HK-2 (cell line): ENCODE results near the gene ARL4C.

Experiments
- DNase-seq: peaks from one replicate; pipeline ENCODE4 v3.0.0-alpha.2; 2018; ENCODE audit not compliant: unreplicated experiment

Gene ARL4C

DNA sequence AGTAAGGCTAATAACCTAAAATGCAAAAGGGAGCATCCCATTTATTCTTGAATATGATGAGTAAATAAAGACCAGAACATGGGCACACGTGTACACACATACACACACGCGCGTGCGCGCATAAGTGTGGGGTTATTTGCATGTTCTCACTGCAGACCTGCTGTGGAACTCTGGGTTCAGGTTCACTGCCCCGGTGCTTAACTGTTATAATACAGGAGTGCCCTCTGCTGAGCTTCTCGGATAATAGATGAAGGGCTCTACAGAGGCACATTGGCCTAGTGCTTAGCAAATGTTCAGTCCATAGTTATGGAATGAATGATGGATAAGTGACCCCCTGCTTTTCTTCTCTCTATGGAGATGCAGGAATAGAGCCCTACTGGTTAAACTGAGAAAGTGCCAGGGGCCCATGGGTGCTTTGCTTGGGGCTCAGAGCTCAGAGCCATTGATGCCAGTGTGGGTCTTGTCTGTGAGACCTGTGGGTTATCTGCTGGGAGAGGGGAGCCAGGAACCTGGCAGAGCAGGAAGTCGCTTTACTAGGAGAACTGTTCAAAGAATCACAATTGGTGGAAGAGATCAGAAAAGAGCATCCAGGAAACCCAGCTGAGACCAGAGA lies 3.6 kb upstream of the ARL4C start:
- peak; percentile 48 for DNase-seq

GRCh38 chr2:234497594-234498235 lies 834 bp upstream of the ARL4C start:
- DNase-seq = no peak

- DNase-seq = peak; percentile 56
Observed at GRCh38 chr2:234496055-234496834, 636 bp downstream of the ARL4C start.

DNA sequence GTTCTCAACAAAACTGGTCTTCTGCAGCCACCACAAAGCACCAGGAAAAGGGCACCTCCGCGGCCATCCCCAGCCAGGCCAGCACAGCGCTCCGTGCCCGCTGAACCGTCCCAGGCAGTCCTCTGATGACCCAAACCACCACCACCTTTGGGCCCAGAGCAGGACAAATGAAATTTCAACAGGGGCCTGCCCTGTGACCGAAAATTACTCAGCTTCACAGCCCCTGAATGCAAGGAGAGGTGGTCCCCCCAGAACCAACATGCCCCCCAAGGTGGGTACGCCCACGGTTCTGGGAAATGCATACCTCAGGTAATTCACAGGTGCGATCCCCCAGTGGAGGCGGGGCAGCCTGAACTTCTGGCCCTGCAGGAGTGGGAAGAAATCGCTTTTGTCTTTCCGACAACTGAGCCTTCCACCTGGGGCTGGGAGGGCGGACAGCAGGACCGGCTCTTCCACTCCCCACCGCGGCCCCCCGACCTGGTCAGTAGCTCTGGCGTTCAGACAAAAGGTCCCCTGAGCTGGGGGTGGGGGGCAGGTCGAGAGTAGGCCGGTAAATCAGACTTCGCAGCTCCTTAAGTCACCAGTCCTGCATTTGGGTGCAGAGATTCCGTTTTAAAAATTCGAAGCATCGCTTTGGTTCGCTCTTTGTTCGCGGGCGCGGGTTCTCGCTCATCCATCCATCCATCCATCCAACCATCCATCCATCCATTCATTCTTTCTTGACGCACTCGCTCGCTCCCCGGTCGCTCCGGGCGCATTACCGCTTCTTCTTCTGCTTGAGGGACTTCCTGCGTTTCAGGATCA lies 1.4 kb downstream of the ARL4C start:
- peak; percentile 32 for DNase-seq

DNA sequence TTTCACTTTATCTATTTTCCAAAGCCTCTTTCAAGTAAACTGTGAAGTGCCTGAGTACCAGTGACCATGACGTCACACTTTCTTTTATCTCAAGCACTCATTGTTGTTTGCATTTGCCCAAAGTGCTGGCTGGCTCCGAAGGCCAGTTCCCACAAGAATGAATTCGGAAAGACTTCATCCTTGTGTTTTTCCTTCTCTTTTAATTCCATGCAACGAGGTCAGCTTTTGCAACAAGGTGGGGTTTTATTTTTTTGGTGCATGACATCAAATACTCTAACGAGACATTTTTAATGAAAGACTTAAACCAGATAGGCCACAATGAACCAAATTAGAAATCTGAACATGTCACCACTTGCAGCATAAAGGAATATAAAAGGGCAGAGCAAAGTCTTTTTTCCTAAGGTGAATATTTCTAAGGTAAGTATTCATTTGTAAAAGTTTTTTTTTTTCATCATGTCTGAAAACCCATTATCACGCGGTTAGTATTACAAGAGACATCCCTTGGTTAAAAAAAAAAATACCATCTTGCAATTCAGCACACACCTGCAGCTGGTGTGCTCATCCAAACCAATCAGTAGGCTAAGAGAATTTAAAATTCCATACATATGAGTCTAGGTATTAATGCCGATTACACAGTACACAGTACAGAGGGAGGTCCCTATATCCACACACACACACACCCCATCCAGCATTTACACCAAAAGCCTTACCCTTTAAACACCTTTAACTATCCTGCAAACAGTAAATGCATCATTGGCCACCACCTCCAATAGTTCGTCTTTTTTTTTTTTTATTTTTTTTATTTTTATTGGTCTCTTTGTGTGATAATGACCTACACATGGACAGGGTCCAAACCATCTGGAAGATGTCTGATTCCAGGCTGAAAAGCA lies 2.3 kb downstream of the ARL4C start:
- DNase-seq = no peak

DNA sequence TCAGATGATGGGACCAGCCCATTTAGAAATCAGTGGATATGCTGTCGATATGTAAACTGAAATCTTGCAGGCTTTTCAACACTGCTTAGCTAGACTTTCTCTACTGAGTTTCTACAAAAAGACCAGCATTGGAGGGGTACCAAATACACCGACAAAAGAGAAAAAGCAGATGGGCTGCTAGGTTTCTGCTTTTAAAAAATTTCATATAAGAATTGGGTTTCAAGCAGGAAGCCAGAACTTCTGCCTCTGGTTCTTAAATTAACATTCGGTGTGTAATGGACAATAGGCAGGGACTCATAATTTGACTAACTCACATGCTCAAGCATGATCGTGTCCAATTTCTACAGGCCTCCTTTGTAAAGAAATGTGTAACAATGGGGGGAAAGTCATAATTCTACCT lies 3.1 kb downstream of the ARL4C start:
- no peak for DNase-seq

GRCh38 chr2:234492717-234493485 lies 4.0 kb downstream of the ARL4C start:
- no peak for DNase-seq

GRCh38 chr2:234491897-234492296 lies 5.0 kb downstream of the ARL4C start:
- peak; percentile 18 for DNase-seq

GRCh38 chr2:234491281-234491680 lies 5.6 kb downstream of the ARL4C start:
- DNase-seq = no peak

- no peak for DNase-seq
Observed at GRCh38 chr2:234490271-234491091, 6.4 kb downstream of the ARL4C start.

DNA sequence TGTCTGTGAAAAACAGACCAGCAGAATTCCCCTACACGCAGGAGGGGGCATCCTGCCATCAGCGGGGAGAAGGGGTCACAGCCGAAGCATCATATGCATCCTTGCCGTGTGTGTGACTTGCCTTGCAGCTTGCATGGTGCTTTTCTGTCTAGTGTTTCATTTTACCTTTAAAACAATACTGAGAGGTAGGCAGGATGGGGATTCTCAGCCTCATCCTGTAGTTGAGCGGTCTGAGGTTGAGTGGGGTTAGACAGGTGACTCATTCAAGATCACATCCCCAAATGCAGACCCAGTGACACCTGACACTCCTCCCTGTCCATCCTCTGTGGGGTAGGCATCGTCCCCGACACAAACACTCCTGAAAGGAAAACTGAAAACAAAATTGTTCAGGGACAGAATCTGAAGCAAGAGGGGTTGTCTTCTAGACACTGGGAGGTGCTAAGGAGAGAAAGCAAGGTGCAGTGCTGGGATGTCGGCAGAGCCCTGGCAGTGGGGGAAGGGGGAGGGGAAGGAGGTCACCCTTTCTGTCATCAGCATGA lies 7.9 kb downstream of the ARL4C start:
- DNase-seq = no peak

DNA sequence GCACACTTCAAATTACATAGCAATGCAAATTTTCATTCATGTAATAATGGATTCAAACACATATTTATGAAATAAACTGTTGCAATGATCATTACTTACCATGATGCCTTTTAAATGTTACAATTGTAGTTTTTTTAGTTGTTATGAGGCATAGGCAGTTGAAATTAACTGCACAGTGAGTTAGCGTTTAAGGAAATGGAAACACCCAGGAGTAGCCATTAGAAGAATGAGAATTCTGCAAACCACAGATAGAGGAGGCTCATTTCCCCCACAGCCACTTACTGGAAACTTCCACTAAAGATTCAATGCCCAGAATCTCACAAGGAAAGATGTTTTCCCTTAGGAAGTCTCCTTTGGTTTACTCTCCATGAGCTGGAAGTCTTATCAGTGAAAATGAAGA lies 8.4 kb downstream of the ARL4C start:
- no peak for DNase-seq

GRCh38 chr2:234487356-234487755 lies 9.5 kb downstream of the ARL4C start:
- DNase-seq = no peak

DNA sequence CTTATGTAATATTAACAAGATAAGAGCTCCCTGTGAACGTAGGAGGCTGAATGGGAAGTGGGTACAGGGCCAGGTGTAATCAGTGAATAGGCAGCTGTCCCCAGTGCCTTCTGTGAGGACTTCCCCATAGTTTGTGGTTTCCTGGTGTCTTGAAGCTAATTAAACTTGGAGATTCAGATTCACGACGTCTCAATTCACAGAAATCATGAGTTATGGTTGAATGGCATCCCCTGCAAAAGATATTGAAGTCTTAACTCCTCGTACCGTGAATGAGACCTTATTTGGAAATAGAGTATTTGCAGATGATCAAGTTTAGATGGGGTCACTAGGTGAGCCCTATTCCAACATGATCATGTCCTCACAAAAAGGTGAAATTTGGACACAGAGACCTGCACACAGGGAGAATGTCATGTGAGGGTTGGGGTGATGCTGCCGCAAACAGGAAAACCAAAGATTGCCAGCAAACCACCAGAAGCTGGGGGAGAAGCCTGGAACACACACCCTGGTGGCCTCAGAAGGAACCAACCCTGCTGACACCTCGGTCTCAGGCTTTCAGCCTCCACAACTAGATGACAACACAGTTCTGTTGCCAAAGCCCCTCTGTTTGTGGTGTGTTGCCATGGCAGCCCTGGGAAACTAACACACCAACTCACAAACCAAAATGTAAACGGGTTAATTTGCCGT lies 13.2 kb downstream of the ARL4C start:
- no peak for DNase-seq

GRCh38 chr2:234481301-234481700 lies 15.6 kb downstream of the ARL4C start:
- no peak for DNase-seq

GRCh38 chr2:234480337-234480736 lies 16.5 kb downstream of the ARL4C start:
- no peak for DNase-seq

DNA sequence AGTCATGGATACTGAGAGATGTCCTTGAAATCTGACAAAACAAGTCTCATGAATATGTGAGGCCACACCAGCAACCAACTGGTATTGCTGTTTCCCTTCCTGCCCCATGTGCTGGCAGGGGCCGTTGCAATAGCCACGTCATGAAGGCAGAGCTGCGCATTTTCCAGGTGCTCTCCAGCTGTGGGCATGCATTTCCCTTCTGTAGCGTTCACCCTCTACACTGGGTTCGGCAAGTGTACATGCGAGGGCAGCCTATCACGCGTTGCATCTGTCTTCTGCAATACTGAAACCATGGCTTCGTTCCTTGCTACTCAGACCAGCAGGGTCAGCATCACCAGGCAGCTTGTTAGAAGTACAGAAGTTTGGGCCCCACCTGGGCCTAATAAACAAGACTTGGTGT lies 17.4 kb downstream of the ARL4C start:
- no peak for DNase-seq

GRCh38 chr2:234478121-234478858 lies 18.6 kb downstream of the ARL4C start:
- no peak for DNase-seq
